GM10847 (cell line): ENCODE data around the gene MRC1.

Experiments
- POLR2A ChIP-seq: IDR thresholded peaks from 2 replicates; pipeline ENCODE4 v1.6.1; 2011; ENCODE audit not compliant: insufficient read length; ENCODE audit errors: extremely low read depth

The MRC1 gene

GRCh38 chr10:17788646-17789045 is 20.5 kb upstream of the MRC1 start:
- TF ChIP-seq POLR2A = no peak

DNA sequence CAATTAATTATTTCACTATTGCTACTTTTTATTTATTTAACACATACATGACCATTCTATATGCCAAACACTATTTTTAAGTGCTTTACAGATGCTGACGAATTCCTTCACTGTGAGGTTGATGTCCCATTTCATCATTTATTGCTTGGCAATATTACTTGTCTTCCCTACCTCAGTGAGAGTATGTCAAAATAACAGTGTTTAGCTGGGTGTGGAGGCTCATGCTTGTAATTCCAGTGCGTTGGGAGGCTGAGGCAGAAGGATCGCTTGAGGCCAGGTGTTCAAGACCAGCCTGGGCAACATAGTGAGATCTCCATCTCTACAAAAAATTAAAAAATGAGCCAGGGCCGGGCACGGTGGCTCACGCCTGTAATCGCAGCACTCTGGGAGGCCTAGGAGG is 19.8 kb upstream of the MRC1 start:
- no peak for TF ChIP-seq POLR2A

- TF ChIP-seq POLR2A = no peak
Observed at GRCh38 chr10:17790651-17791050, 18.5 kb upstream of the MRC1 start.

- no peak for TF ChIP-seq POLR2A
Observed at GRCh38 chr10:17792991-17793390, 16.2 kb upstream of the MRC1 start.

GRCh38 chr10:17793823-17794644 is 15.1 kb upstream of the MRC1 start:
- no peak for TF ChIP-seq POLR2A

DNA sequence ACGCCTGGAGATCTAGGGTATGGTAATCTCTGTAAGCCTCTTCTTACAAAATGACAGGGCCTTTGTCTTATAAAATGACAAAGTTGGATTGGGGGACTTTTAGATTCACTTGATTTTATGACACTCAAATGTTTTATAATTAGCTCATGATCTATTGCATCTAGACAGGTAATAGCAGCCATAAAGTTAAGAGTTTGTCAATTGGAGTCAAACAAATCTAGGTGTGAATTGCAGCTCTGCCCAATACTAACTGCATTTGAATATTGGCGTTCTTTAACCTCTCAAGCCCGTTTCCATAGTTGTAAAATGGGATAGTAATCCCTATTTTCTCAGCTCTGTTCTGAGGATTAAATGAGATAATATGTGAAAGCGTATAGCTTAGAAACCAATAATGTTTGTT is 14.1 kb upstream of the MRC1 start:
- TF ChIP-seq POLR2A = no peak

DNA sequence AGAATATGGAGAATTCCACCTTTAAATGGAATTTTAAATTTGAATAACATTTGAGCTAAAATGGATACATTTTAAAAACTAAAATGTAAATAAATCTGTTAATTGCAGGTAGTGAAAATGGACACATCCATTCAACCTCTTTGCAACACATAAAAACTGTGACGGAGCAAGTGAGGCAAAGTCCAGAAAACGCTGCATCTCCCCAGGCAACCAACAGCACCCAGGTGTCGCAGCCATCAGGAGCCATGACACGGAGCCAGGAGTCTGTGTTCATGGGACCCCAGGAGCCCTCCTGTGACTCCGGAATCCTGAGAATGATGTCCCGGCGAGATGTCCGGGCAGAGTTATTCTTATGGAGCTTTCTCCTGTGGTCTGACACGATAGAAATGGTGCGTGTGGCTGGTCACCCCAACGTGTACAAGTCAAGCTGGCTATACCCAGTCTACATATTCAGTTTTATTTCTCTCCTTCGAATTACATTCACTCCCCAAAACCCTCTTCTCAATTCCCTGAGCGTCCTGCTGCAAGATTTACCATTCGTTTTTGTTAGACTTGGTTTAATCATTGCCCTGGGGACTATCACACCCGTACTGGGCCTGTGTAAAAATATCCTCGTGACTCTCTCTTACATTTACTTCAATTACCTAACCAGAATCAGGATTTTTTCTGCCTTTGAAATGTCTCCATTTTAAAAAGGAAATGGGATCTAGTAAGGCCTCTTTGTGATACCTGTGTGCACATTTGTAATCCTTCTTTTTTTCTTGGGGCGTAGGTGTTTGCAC is 13.1 kb upstream of the MRC1 start:
- TF ChIP-seq POLR2A = no peak

GRCh38 chr10:17801507-17801906 is 7.6 kb upstream of the MRC1 start:
- TF ChIP-seq POLR2A = no peak

- no peak for TF ChIP-seq POLR2A
Observed at GRCh38 chr10:17802350-17802749, 6.8 kb upstream of the MRC1 start.

DNA sequence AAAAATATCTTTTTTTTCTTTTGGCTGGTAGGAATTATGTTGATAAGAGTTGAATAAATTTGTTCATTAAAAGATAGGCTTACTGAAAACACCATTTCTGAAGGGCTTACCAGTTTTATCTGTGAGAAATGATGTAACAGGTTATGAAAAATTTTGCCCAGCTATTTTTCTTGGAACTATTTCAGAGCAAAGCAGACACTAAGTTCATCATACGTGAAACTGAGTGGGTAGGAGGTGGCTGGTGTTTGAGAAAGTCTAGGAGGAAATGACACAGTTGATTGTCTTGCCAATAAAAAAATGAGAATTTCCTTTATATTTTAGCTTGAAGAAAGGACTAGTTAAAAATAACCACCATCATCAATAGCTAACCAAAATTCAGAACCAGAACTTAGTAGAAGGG is 6.2 kb upstream of the MRC1 start:
- no peak for TF ChIP-seq POLR2A

GRCh38 chr10:17805330-17805729 is 3.8 kb upstream of the MRC1 start:
- TF ChIP-seq POLR2A = no peak

DNA sequence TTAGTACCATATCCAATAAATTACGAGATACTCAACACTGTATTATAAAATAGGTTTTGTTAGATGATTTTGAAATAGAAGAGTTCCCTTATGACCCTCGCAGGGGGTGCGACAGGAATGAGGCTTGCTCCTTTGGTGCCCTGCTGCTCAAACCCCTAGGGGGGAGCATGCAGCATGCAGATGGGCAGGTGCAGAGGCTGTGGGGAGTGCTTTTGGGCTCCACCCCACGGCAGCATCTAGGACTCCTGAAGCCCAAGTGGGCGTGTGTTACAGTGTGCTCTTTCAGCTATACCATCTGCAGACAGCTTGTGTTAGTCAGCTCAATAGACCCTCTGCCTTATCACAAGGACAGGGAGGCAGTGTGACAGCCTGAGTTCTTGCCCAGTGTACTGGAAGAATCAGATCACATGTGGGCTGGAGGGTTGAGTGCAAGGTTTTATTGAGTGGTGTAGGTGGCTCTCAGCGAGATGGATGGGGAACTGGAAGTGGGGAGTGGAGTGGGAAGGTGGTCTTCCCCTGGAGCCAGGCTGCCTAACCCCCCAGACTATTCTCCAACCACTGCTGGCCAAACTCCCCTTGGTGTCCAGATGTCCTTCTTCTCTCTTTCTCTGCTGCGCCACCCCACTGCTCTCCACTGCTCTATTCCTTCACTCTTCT is 3.1 kb upstream of the MRC1 start:
- TF ChIP-seq POLR2A = no peak

GRCh38 chr10:17811146-17811865 is 2.2 kb downstream of the MRC1 start:
- no peak for TF ChIP-seq POLR2A

- no peak for TF ChIP-seq POLR2A
Observed at GRCh38 chr10:17814973-17815372, 5.8 kb downstream of the MRC1 start.

- no peak for TF ChIP-seq POLR2A
Observed at GRCh38 chr10:17816199-17816598, 7.1 kb downstream of the MRC1 start.

DNA sequence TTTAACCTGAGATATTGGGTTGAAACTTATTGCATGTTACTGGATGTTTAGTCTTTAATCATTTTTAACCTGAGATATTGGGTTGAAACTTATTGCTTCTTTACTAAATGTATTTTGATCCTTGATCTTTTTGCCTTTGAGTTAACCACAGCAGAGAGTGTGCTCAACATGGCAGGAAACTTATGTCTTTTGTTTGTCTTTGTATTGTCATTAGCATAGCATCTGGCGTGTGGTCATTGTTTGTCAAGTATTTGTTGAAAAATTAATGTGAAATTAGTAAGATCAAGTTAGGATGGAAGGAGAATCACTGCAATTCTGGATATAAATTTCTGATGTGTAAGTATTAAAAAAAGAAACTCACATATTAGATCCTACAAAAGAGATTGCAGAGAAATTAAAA is 8.2 kb downstream of the MRC1 start:
- TF ChIP-seq POLR2A = no peak

DNA sequence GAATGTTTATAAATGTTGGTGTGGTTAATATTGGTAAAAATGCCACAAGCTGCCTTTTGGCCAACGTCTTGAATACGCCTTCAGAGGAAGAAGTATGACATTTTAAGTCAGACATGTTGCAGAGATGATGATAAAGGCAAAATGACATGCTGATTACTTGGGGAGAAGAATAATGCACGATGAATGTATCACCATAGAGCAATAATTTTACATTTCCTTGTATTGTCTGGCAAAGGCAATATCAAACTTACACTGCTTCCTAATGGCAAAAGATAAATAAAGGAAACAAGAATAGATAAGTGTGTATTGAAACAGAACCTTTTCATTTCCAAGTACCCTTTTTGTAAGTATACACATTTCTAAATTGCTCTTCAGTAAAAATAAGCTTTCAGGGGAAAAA is 8.6 kb downstream of the MRC1 start:
- no peak for TF ChIP-seq POLR2A
